Endothelial cell of umbilical vein (primary cell): ENCODE data around the gene WDFY2. TPM values are rescaled to one million over a fixed set of nuclear protein-coding genes. Genes with fewer than 3 reads are reported as not detected.

Source experiments
- BruUV-seq: library from RNA; stranded (reverse); fragments of 400-500 nt; replicated peaks from 2 replicates; lab custom pipeline; 2021; lab: Mats Ljungman, UMichigan
- CTCF ChIA-PET: fragments of 300-600, 350-600 bp; sonication (Branson Sonifier 250); formaldehyde crosslinking; loops from one replicate; lab custom pipeline; 2021; ENCODE audit warnings: antibody characterized with exemption, inconsistent platforms; lab: Charles Lee
- POLR2A ChIA-PET: fragments of 300-600, 350-600 bp; sonication (Branson Sonifier 250); formaldehyde crosslinking; loops from one replicate; lab custom pipeline; 2021; ENCODE audit warnings: antibody characterized with exemption, inconsistent platforms; lab: Charles Lee
- DNase-seq: peaks from one replicate; pipeline ENCODE4 v3.0.0-alpha.2; 2011; ENCODE audit warnings: low read depth, low spot score
- FAIRE-seq: peaks from 2 replicates; lab custom pipeline; 2011; peaks lifted over from hg19 to GRCh38; lab: Jason Lieb, UNC
- H2AFZ ChIP-seq: 2 replicates; pipeline ENCODE4 v1.6.0; 2012; ENCODE audit warnings: low read depth, low read length, control low read depth, inconsistent platforms
- H3K27ac ChIP-seq: 2 replicates; pipeline ENCODE4 v1.5.1; 2011; ENCODE audit warnings: low read depth, mild to moderate bottlenecking, control low read depth, low read length, moderate library complexity; ENCODE audit not compliant: insufficient read depth
- H3K27me3 ChIP-seq, 2 experiments: 2 replicates each; pipeline versions ENCODE4 v1.6.0 to v1.6.1; 2011; ENCODE audit warnings: low read length in 2 of 2, mixed read lengths in 1 of 2; ENCODE audit not compliant: control insufficient read depth in 2 of 2, insufficient read depth in 2 of 2
- H3K36me3 ChIP-seq, 2 experiments: 2 replicates in 1 of 2; 3 replicates in 1 of 2; pipeline ENCODE4 v1.5.1; 2011; ENCODE audit warnings: low read length in 2 of 2, mild to moderate bottlenecking in 1 of 2, moderate library complexity in 1 of 2; ENCODE audit not compliant: control insufficient read depth in 2 of 2, insufficient read depth in 2 of 2; ENCODE audit errors: extremely low read depth in 1 of 2
- H3K4me1 ChIP-seq: 3 replicates; pipeline ENCODE4 v1.5.1; 2011; ENCODE audit warnings: mild to moderate bottlenecking, low read length; ENCODE audit not compliant: control insufficient read depth, insufficient read depth; ENCODE audit errors: extremely low read depth
- H3K4me2 ChIP-seq: 2 replicates; pipeline ENCODE4 v1.6.1; 2011; ENCODE audit warnings: low read length, control low read depth, mixed read lengths; ENCODE audit not compliant: insufficient read depth
- H3K4me3 ChIP-seq, 3 experiments: fragments of 200-600 bp in 1 of 3; sonication (generic), shearing (Covaris generic) in 1 of 3; replicated peaks in 1 of 3; 2 replicates each; pipeline ENCODE4 v1.5.1; 2011 to 2016; ENCODE audit warnings: control low read depth in 3 of 3, low read length in 3 of 3, mild to moderate bottlenecking in 2 of 3, inconsistent platforms in 1 of 3, low read depth in 1 of 3, moderate library complexity in 1 of 3; ENCODE audit not compliant: insufficient read depth in 1 of 3
- H3K79me2 ChIP-seq: 2 replicates; pipeline ENCODE4 v1.6.0; 2012; ENCODE audit warnings: low read length, inconsistent platforms; ENCODE audit not compliant: control insufficient read depth, insufficient read depth
- H3K9ac ChIP-seq: replicated peaks from 2 replicates; pipeline ENCODE3; 2011; ENCODE audit warnings: low read length, control low read depth; ENCODE audit not compliant: insufficient read depth; ENCODE audit errors: extremely low read depth
- H3K9me1 ChIP-seq: replicated peaks from 3 replicates; pipeline ENCODE4 v1.6.0; 2011; ENCODE audit warnings: mild to moderate bottlenecking, low read length; ENCODE audit not compliant: control insufficient read depth, insufficient read depth; ENCODE audit errors: extremely low read depth
- H3K9me3 ChIP-seq: replicated peaks from 2 replicates; pipeline ENCODE4 v1.5.1; 2012; ENCODE audit warnings: low read length, inconsistent platforms; ENCODE audit not compliant: control insufficient read depth, insufficient read depth
- H4K20me1 ChIP-seq: replicated peaks from 2 replicates; pipeline ENCODE3; 2011; ENCODE audit warnings: mild to moderate bottlenecking, low read length; ENCODE audit not compliant: control insufficient read depth, insufficient read depth; ENCODE audit errors: extremely low read depth
- CTCF ChIP-seq, 2 donors: IDR thresholded peaks; 1 replicate in 1 of 2; 2 replicates in 1 of 2; pipeline ENCODE4 v1.5.1; 2011; ENCODE audit warnings: low read length in 2 of 2, mild to moderate bottlenecking in 2 of 2, moderate library complexity in 2 of 2, control low read depth in 1 of 2, inconsistent platforms in 1 of 2, low read depth in 1 of 2; ENCODE audit not compliant: insufficient read depth in 1 of 2; ENCODE audit errors: extremely low read depth in 1 of 2
- EZH2 ChIP-seq: IDR thresholded peaks from 2 replicates; pipeline ENCODE4 v1.6.1; 2012; ENCODE audit warnings: borderline replicate concordance, low read depth, mild to moderate bottlenecking, moderate library complexity, low read length, inconsistent platforms; ENCODE audit not compliant: severe bottlenecking
- FOS ChIP-seq: IDR thresholded peaks from 2 replicates; pipeline ENCODE4 v1.6.1; 2011; ENCODE audit warnings: mild to moderate bottlenecking, low read length, moderate library complexity, borderline replicate concordance; ENCODE audit not compliant: insufficient read depth
- GATA2 ChIP-seq: IDR thresholded peaks from 2 replicates; pipeline ENCODE4 v1.7.0; 2011; ENCODE audit warnings: low read depth, mild to moderate bottlenecking, moderate library complexity, mixed read lengths, low read length; ENCODE audit not compliant: insufficient read length, insufficient read depth
- JUN ChIP-seq: IDR thresholded peaks from 2 replicates; pipeline ENCODE4 v1.6.1; 2011; ENCODE audit warnings: borderline replicate concordance, low read depth; ENCODE audit not compliant: insufficient read length, insufficient read depth
- MAX ChIP-seq: IDR thresholded peaks from 2 replicates; pipeline ENCODE4 v1.6.1; 2011; ENCODE audit not compliant: insufficient read depth, insufficient read length
- MYC ChIP-seq: IDR thresholded peaks from one replicate; pipeline ENCODE4 v1.6.1; 2011; ENCODE audit warnings: mild to moderate bottlenecking, low read depth, low read length
- POLR2A ChIP-seq: IDR thresholded peaks from 2 replicates; pipeline ENCODE4 v1.6.1; 2012; ENCODE audit warnings: low read depth, mild to moderate bottlenecking, control low read depth, low read length
- POLR2AphosphoS5 ChIP-seq: IDR thresholded peaks from 2 replicates; pipeline ENCODE4 v1.6.1; 2012; ENCODE audit warnings: low read depth, mild to moderate bottlenecking, control low read depth, low read length, moderate library complexity; ENCODE audit not compliant: insufficient read depth
- dilution Hi-C: fragments of 300-500 bp; cut with MboI; formaldehyde crosslinking; loops from one replicate; pipeline ENCODE4 v1.15.0; 2019; ENCODE audit warnings: low sequenced_read_pairs; ENCODE audit not compliant: extremely low pct_ligation_motif_present
- intact Hi-C: fragments of 100-400 bp; cut with micrococcal nuclease; formaldehyde crosslinking; loops from one replicate; pipeline ENCODE4 v1.10.0; 2022
- polyA plus RNA-seq, 4 experiments: library from polyadenylated mRNA; depleted of rRNA in 3 of 4; stranded (reverse) in 3 of 4; unstranded in 1 of 4; fragments of >200 nt; gene quantifications; 2 replicates each; pipeline versions ENCODE4 v1.2.1 to v1.2.3, GENCODE V29; 2011 to 2012; ENCODE audit warnings: missing spikeins in 1 of 4
- total RNA-seq: library from RNA; stranded (reverse); gene quantifications from 2 replicates; pipeline ENCODE4 v1.2.3, GENCODE V29; 2021

WDFY2 gene
- total and polyA plus RNA-seq, 2 donors (not counting 3 experiments of a cell fraction or from before 2014, with no cell fraction given): 2.1 to 5.5 TPM

GRCh38 chr13:51770681-51771417, 186.6 kb downstream of the WDFY2 start:
- Histone ChIP-seq H3K9me3 (no peaks in the 10 kb centered on the region), H3K27me3 (peaks cover 0 to 2% of the 10 kb centered on the region in 2 experiments), H3K9ac (no peak overlapping the region), H3K27ac (no peak overlapping the region), H3K79me2 (no peaks in the 10 kb centered on the region), H3K4me2 (no peak overlapping the region), H3K9me1 (no peaks in the 10 kb centered on the region), H3K4me3 (no peak overlapping the region), H4K20me1 (no peaks in the 10 kb centered on the region), H2AFZ (no peak overlapping the region), H3K4me1 (no peaks in the 10 kb centered on the region), H3K36me3 (no peaks in the 10 kb centered on the region)
- BruUV-seq: no TSS peak
- ChIA-PET CTCF (interaction anchor here (1.0 kb wide), 1 partner anchor 10 kb away, joined by 3 read pairs; no protein-coding TSS in a partner anchor), POLR2A (no interaction called here)
- no peak for TF ChIP-seq POLR2A
- no peak for TF ChIP-seq POLR2AphosphoS5
- TF ChIP-seq MYC: no peak
- no peak for TF ChIP-seq FOS
- TF ChIP-seq CTCF (IDR thresholded peaks at IDR 0.05; ENCODE audit: extremely low read depth in 1 of 2, insufficient read depth in 1 of 2, low read depth in 1 of 2, low read length in 2 of 2): no peak
- no peak for TF ChIP-seq MAX
- TF ChIP-seq JUN: no peak
- no peak for TF ChIP-seq EZH2
- TF ChIP-seq GATA2: no peak
- dilution Hi-C loops (no loop called here), intact Hi-C loops (no loop called here)
- FAIRE-seq (no peak), DNase-seq (no peak)
